Stimulated activated CD4-positive, alpha-beta T cell treated with anti-CD3 and anti-CD28 coated beads, Interleukin-1b, Interleukin-23, amount 100 ng/mL, for 4 hours (primary cell): ENCODE results near the gene EPN1.

Experiments used
- DNase-seq, 2 donors: peaks; one replicate each; pipeline ENCODE4 v3.0.0-alpha.2; 2020; ENCODE audit warnings: low read depth in 2 of 2

EPN1 gene

GRCh38 chr19:55646889-55647731 lies 27.9 kb upstream of the EPN1 start:
- DNase-seq, result no peak

GRCh38 chr19:55647732-55648584 lies 27.1 kb upstream of the EPN1 start, which contains the start of gene CCDC106:
TSS of gene CCDC106 (plus strand) at chr19:55648212. CDS start at chr19:55649047, 835 bp downstream.
- DNase-seq, result peak in 1 of 2 donors; percentile 55

- no peak for DNase-seq
Measured at GRCh38 chr19:55648585-55649267, 26.3 kb upstream of the EPN1 start.

GRCh38 chr19:55649268-55650125 lies 25.5 kb upstream of the EPN1 start:
- no peak for DNase-seq

GRCh38 chr19:55650126-55650557 lies 24.9 kb upstream of the EPN1 start:
- no peak for DNase-seq

GRCh38 chr19:55650602-55651230 lies 24.3 kb upstream of the EPN1 start:
- no peak for DNase-seq

GRCh38 chr19:55651236-55651635 lies 23.8 kb upstream of the EPN1 start:
- no peak for DNase-seq

- DNase-seq, result no peak
Measured at GRCh38 chr19:55652311-55653128, 22.5 kb upstream of the EPN1 start.

GRCh38 chr19:55653651-55654322 lies 21.2 kb upstream of the EPN1 start:
- peak; percentile 96 to 99 for DNase-seq

GRCh38 chr19:55654323-55654867 lies 20.6 kb upstream of the EPN1 start:
- DNase-seq, result peak; percentile 95 to 96

GRCh38 chr19:55654868-55655647 lies 20.0 kb upstream of the EPN1 start, which contains the start of gene U2AF2:
TSS of gene U2AF2 (plus strand) at chr19:55655035. CDS start at chr19:55655105, 70 bp downstream.
- peak; percentile 97 to 98 for DNase-seq

GRCh38 chr19:55655648-55656040 lies 19.4 kb upstream of the EPN1 start:
- no peak for DNase-seq

- no peak for DNase-seq
Measured at GRCh38 chr19:55656552-55656951, 18.5 kb upstream of the EPN1 start.

- DNase-seq, result no peak
Measured at GRCh38 chr19:55656988-55657747, 17.9 kb upstream of the EPN1 start.

GRCh38 chr19:55658846-55659459 lies 16.1 kb upstream of the EPN1 start:
- no peak for DNase-seq

GRCh38 chr19:55659822-55660221 lies 15.2 kb upstream of the EPN1 start:
- DNase-seq, result no peak

GRCh38 chr19:55660404-55660803 lies 14.6 kb upstream of the EPN1 start:
- DNase-seq, result no peak
